ENCODE results near the gene COPS4.

The COPS4 gene

DNA sequence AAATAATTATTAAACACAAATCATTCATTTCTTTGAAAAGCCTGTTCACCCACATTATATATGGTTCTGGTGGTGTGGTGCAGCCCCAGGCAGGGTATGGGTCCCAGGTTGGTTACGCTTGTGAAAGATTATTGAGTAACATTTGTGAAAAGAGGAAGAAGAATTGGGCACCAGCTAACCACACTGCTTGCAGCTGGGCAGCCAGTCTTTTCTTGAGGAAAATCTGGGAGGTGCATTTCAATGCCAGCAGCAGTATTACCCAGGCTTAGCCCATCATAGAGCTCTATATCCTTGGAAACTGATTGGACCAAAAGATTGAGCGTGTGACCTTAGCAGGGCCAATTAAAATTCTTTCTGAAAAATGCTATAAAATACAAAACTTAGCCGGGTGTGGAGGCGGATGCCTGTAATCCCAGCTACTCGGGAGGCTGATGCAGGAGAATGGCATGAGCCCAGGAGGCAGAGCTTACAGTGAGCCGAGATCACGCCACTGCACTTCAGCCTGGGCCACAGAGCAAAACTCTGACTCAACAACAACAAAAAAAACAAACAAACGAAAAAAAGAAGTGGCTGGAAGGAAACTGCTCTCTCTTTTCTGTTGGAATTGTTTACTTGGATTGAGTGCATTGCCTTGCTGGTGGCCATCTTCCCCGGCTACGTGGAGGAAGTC is 89.3 kb downstream of the COPS4 start:
- DNase-seq (ENCODE audit: low read depth) = no peak

All from activated T-cell treated with anti-CD3 and anti-CD28 coated beads for 24 hours (primary cell).